DMS114 treated with DMSO at 0.1 percent for 48 hours (cell line): Measurements from ENCODE around the gene NOS1.

Source experiments
- DNase-seq: peaks from one replicate; lab custom pipeline; 2025; ENCODE audit not compliant: unreplicated experiment; lab: John Stamatoyannopoulos, UW

The NOS1 gene

GRCh38 chr12:117333331-117333881, 28.0 kb downstream of the NOS1 start:
- no peak for DNase-seq

GRCh38 chr12:117331691-117332090, 29.7 kb downstream of the NOS1 start:
- DNase-seq: no peak

GRCh38 chr12:117330441-117331113, 30.8 kb downstream of the NOS1 start:
- no peak for DNase-seq

- no peak for DNase-seq
Observed at GRCh38 chr12:117329756-117330155, 31.7 kb downstream of the NOS1 start.

- no peak for DNase-seq
Observed at GRCh38 chr12:117328556-117329100, 32.8 kb downstream of the NOS1 start.

GRCh38 chr12:117322428-117322827, 39.0 kb downstream of the NOS1 start:
- DNase-seq: no peak

- no peak for DNase-seq
Observed at GRCh38 chr12:117321572-117321971, 39.9 kb downstream of the NOS1 start.

GRCh38 chr12:117318591-117318990, 42.8 kb downstream of the NOS1 start:
- DNase-seq: no peak

- no peak for DNase-seq
Observed at GRCh38 chr12:117316336-117316735, 45.1 kb downstream of the NOS1 start.

- no peak for DNase-seq
Observed at GRCh38 chr12:117313926-117314325, 47.5 kb downstream of the NOS1 start.

- DNase-seq: no peak
Observed at GRCh38 chr12:117312770-117313169, 48.7 kb downstream of the NOS1 start.

GRCh38 chr12:117309276-117309925, 52.0 kb downstream of the NOS1 start:
- DNase-seq: no peak

- DNase-seq: no peak
Observed at GRCh38 chr12:117300174-117300573, 61.3 kb downstream of the NOS1 start.

GRCh38 chr12:117298648-117299225, 62.7 kb downstream of the NOS1 start:
- no peak for DNase-seq

GRCh38 chr12:117298191-117298590, 63.2 kb downstream of the NOS1 start:
- no peak for DNase-seq

- no peak for DNase-seq
Observed at GRCh38 chr12:117294189-117294603, 67.2 kb downstream of the NOS1 start.

GRCh38 chr12:117293510-117293909, 67.9 kb downstream of the NOS1 start:
- DNase-seq: no peak

GRCh38 chr12:117292688-117293087, 68.7 kb downstream of the NOS1 start:
- no peak for DNase-seq

- no peak for DNase-seq
Observed at GRCh38 chr12:117284140-117284539, 77.3 kb downstream of the NOS1 start.

GRCh38 chr12:117282490-117282889, 78.9 kb downstream of the NOS1 start:
- DNase-seq: no peak

- DNase-seq: no peak
Observed at GRCh38 chr12:117280019-117280680, 81.3 kb downstream of the NOS1 start.
